DND-41 (cell line): ENCODE data around the gene MYH1.

Experiments
- ATAC-seq: fragments of 200-7000 bp; cut with Tn5 transposase; 3 replicates; pipeline ENCODE4 v1.9.1; 2021; ENCODE audit warnings: low read depth; ENCODE audit not compliant: insufficient read depth
- DNase-seq: peaks from one replicate; pipeline ENCODE4 v3.0.0-alpha.2; 2020
- H2AFZ ChIP-seq: 2 replicates; pipeline ENCODE4 v1.6.0; 2012; ENCODE audit warnings: low read depth, low read length
- H3K27ac ChIP-seq: 2 replicates; pipeline ENCODE4 v1.5.1; 2012; ENCODE audit warnings: low read length, inconsistent platforms
- H3K27me3 ChIP-seq: fragments of 200-600 bp; sonication (generic); 2 replicates; pipeline ENCODE4 v1.6.0; 2012; ENCODE audit warnings: low read length, mild to moderate bottlenecking, inconsistent platforms; ENCODE audit not compliant: insufficient read depth, poor library complexity
- H3K36me3 ChIP-seq: 2 replicates; pipeline ENCODE4 v1.5.1; 2012; ENCODE audit warnings: low read length, inconsistent platforms; ENCODE audit not compliant: insufficient read depth
- H3K4me1 ChIP-seq: 2 replicates; pipeline ENCODE4 v1.5.1; 2012; ENCODE audit warnings: mild to moderate bottlenecking, low read length; ENCODE audit not compliant: insufficient read depth
- H3K4me2 ChIP-seq: 2 replicates; pipeline ENCODE4 v1.6.0; 2012; ENCODE audit warnings: mild to moderate bottlenecking, moderate library complexity, low read length, inconsistent platforms; ENCODE audit not compliant: insufficient read depth
- H3K4me3 ChIP-seq, 2 experiments: fragments of 200-600 bp in 1 of 2; shearing (Covaris generic) in 1 of 2; 2 replicates each; pipeline ENCODE4 v1.5.1; 2012 to 2016; ENCODE audit warnings: inconsistent platforms in 2 of 2, low read length in 2 of 2, mild to moderate bottlenecking in 2 of 2, low read depth in 1 of 2, moderate library complexity in 1 of 2
- H3K79me2 ChIP-seq: 2 replicates; pipeline ENCODE4 v1.6.0; 2012; ENCODE audit warnings: low read length, inconsistent platforms; ENCODE audit not compliant: insufficient read depth
- H3K9ac ChIP-seq: 2 replicates; pipeline ENCODE4 v1.6.0; 2012; ENCODE audit warnings: low read depth, mild to moderate bottlenecking, inconsistent platforms, low read length, moderate library complexity
- H3K9me3 ChIP-seq: 2 replicates; pipeline ENCODE4 v1.5.1; 2012; ENCODE audit warnings: low read length, moderate library complexity, mild to moderate bottlenecking, inconsistent platforms; ENCODE audit not compliant: insufficient read depth, severe bottlenecking
- H4K20me1 ChIP-seq: 2 replicates; pipeline ENCODE4 v1.6.0; 2012; ENCODE audit warnings: low read length; ENCODE audit not compliant: insufficient read depth
- CTCF ChIP-seq: IDR thresholded peaks from 2 replicates; pipeline ENCODE4 v1.5.1; 2012; ENCODE audit warnings: borderline replicate concordance, low read length, moderate library complexity, mild to moderate bottlenecking; ENCODE audit not compliant: poor library complexity, severe bottlenecking; ENCODE audit errors: extremely low read depth
- EZH2 ChIP-seq: IDR thresholded peaks from 3 replicates; pipeline ENCODE4 v1.6.1; 2012; ENCODE audit warnings: borderline replicate concordance, low read depth, mild to moderate bottlenecking, moderate library complexity, low read length, inconsistent platforms; ENCODE audit not compliant: severe bottlenecking

MYH1 gene

GRCh38 chr17:10521949-10522348 lies 3.6 kb upstream of the MYH1 start:
- H2AFZ ChIP-seq, result no peak overlapping the region
- peaks cover 20% of the 10 kb centered on the region for H3K27me3 ChIP-seq
- TF ChIP-seq CTCF (no peak), EZH2 (no peak)
- no peaks in the 10 kb centered on the region for H3K79me2 ChIP-seq
- H3K9me3 ChIP-seq, result no peaks in the 10 kb centered on the region
- no peak overlapping the region for H3K4me2 ChIP-seq
- H3K9ac ChIP-seq, result no peak overlapping the region
- H3K4me1 ChIP-seq, result no peaks in the 10 kb centered on the region
- H3K4me3 ChIP-seq, result no peak overlapping the region
- no peaks in the 10 kb centered on the region for H3K36me3 ChIP-seq
- DNase-seq (no peak), ATAC-seq (no peak)
- no peak overlapping the region for H3K27ac ChIP-seq
- no peaks in the 10 kb centered on the region for H4K20me1 ChIP-seq

- Histone ChIP-seq H3K27me3 (peaks cover 20% of the 10 kb centered on the region), H3K4me1 (no peaks in the 10 kb centered on the region), H2AFZ (no peak overlapping the region), H3K79me2 (no peaks in the 10 kb centered on the region), H4K20me1 (no peaks in the 10 kb centered on the region), H3K27ac (no peak overlapping the region), H3K9me3 (no peaks in the 10 kb centered on the region), H3K9ac (no peak overlapping the region), H3K4me3 (no peak overlapping the region), H3K36me3 (no peaks in the 10 kb centered on the region), H3K4me2 (no peak overlapping the region)
- ATAC-seq, result no peak
- TF ChIP-seq EZH2 (no peak), CTCF (no peak)
- DNase-seq, result no peak
These were observed 1.7 kb downstream of the MYH1 start for GRCh38 chr17:10516638-10517037.

GRCh38 chr17:10516065-10516464 lies 2.3 kb downstream of the MYH1 start:
- no peaks in the 10 kb centered on the region for H3K4me1 ChIP-seq
- H4K20me1 ChIP-seq, result no peaks in the 10 kb centered on the region
- H3K27me3 ChIP-seq, result peaks cover 18% of the 10 kb centered on the region
- no peak for TF ChIP-seq EZH2
- no peak for TF ChIP-seq CTCF
- no peak overlapping the region for H3K4me3 ChIP-seq
- no peak overlapping the region for H3K4me2 ChIP-seq
- H3K36me3 ChIP-seq, result no peaks in the 10 kb centered on the region
- H3K27ac ChIP-seq, result no peak overlapping the region
- H2AFZ ChIP-seq, result no peak overlapping the region
- ATAC-seq, result no peak
- DNase-seq, result no peak
- H3K9ac ChIP-seq, result no peak overlapping the region
- H3K79me2 ChIP-seq, result no peaks in the 10 kb centered on the region
- no peaks in the 10 kb centered on the region for H3K9me3 ChIP-seq
